Activated CD8-positive, alpha-beta memory T cell treated with anti-CD3 and anti-CD28 coated beads for 1 hour (primary cell): ENCODE data around the gene IL1RAP.

ENCODE experiments used
- DNase-seq, 2 donors: peaks; one replicate each; pipeline ENCODE4 v3.0.0-alpha.2; 2020; ENCODE audit warnings: low read depth in 1 of 2; ENCODE audit errors: extremely low read depth in 1 of 2

The IL1RAP gene

DNA sequence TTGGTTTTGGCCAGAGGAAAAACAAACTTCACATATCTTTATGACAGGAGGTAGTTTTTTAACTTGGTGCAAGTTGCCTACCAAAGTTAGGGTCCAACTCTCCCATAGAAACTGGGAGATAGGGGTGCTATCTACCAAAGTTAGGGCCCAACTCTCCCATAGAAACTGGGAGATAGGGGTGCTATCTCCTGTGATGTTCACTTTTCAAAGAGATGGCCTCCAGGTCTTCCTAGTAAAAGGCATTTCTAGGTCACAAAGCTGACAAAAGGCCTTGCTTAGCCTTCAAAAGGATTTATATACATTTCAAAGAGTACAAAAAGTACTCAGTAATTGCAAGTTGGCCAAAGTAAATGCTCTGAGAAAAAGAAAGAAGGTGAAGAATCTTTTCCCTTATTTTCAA is 27.1 kb downstream of the IL1RAP start:
- no peak for DNase-seq

DNA sequence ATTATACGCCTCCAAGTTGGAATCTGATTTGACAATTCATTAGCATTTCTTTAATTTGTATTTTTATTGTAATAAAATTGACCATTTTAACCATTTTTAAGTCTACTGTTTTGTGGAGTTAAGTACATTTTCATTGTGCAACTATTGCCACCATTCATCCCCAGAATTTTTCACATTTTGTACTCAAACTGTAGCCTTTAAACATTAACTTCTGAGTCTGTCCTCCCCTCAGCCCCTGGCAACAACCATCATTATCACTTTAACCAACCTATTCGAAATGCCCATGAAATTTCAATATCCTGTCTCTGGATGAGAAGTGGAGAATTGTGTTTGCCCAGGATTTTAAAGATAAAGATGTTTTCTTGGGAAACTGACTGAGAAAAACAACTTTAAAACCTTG is 27.7 kb downstream of the IL1RAP start:
- no peak for DNase-seq

DNA sequence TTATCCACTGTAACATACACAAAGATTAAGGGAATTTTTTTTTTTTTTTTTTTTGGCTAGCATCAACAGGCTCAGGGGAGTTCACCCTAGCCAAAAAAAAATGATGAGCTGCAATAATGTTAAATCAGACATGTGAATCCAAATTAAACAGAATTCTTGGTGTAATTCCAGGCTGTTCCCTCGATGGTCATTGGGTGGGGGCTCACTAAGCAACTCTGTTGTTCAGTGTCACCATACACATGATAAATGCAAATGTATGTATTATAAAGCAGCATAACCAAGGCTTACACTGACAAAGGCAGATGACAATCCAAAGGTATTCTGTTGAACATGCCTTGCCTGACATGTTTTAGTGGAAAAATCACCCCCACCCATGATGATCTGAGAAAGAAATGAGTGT is 29.0 kb downstream of the IL1RAP start:
- no peak for DNase-seq

DNA sequence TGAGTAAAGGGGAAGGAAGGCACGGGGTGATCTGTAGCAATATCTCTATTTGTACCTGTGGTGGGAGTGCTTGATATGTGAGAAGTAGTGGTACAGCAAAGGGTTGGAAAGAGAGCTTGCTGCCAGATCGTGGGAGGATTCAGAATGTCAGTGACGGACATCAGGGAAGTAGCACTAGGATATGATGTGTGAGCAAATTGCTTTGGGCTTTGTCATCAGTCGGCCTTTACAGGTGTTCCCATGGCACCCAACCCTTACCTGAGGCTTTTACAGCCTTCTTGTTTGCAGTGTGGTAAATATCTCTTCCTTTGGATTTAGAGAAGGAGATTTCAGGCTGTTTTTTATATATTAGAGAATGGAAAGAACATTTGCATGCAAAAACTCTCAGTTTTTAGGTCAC is 29.8 kb downstream of the IL1RAP start:
- no peak for DNase-seq

DNA sequence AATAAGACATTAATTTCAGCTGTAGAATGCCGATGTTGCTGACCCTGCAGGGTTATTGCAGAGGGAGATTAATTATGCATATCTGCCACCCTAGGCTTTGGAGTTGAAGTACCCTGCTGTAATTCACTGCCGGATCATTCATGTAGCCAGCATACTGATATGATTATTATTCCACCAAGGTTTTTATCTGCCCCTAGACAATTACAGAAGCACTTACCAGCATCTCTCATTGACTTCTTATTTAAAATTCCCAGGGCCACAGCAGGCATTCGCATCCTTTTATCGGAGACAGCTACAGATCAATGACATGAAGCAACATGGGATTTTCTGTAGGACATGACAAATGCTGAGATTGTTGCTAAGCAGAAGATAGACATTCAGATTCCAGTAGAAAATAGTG is 31.3 kb downstream of the IL1RAP start:
- no peak for DNase-seq

DNA sequence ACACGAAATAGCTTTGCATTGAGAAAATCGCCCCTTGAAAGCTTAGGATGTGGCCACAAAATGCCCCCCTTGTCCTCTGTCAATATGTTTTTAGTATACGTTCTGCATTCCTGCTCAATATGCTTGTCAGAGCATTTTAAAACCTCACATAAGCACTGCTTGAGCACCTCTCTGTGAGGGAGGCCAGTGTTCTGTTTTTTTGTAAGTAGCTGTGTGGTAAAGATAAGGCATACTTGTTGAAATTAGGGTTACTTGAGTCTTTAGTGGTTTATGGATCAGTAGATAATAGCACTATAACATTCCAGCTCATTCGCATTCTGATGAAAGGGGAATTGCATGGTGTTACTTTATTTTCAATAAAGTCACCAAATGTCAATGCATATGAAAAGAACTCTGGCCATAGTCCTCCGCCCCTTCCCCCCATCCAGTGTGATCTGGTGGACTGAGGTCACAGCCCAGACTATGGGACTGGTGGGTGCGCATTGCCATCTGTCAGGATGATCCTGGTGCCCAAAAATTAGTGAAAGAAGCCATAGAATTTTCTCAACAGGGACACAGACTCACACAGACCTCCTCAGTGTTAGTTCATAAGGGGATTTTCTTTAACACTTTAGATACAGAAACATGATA is 33.1 kb downstream of the IL1RAP start:
- DNase-seq = no peak

DNA sequence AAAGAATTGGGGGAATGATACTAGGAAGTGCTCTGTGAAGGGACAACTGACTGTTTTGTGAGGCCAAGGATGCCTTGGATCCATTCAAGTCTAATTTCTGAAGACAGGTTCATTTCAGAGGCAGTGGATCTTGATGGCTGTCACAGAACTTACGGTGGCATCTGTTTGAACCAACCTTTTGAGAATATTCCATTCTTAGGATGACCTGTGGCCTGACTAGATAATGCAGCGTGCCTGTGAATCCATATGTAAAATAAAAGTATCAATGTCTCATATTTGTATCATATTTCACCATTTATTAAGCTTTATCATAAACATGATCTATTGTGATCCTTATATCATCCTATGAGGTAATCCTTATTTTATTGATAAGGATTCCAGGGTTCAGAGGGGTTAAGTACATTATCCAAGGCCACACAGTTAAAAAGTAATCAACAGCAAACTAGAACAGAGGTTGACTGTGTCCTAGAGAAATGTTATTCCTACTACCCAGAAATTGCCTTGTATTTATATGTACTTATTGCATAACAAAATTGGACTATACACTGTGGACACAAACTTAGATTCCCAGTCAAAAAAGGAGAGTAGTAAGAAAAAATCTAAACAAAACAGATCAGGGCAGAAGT is 34.3 kb downstream of the IL1RAP start:
- DNase-seq = no peak

DNA sequence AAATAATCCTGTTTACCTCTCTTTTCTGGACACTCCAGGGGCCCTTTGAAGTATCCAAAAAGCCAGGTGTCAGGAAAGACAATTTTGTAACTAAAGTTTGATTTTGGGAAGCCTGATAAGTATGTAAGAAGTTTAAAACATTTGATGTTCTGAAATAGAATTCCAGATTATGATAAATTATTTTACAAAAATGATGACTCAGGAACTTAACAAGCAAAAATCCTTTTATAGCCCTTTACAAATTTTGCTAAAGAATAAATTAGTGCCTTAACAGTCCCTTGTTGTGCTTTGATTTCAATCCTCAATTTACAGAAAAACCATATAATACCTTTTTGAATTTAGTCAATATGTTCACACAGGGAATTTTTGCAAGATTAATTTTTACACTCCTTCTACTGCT is 38.1 kb downstream of the IL1RAP start:
- no peak for DNase-seq

DNA sequence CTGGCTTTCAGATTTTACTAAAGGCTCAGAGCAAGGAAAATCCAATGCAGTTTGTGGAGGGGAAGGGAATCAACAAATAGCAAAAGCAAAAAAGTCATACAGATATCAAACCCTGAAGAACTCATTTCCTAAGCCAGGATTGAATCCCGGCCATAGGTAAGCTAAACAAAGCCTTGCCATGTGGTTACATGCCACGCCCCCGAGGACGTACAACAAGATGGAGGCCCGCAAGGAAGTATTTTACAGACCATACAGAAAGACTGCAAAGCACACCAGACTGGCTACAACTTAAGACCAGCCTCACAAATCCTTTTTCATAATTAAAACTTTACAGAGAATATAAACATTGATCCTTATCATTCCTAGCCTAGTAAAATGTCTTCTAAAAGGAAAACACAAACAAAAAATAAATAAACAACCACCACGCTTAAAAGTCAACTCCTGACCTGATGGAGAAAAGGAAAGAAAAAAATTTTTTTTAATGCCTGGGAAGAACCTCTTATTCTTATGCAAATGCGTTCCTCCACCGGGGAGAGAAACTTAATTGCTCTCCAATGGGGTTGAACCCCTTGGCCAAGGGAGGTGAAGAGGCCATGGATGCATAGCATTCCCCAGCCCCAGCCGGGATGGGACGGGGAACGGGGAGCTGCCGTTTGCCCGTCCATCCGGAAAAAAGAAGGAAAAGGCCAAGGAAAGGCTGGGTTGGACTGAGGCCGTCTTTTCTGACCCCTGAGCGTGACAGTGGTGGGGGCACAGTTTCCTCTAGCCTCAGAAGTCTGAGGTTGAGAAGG is 39.3 kb downstream of the IL1RAP start:
- DNase-seq = no peak

DNA sequence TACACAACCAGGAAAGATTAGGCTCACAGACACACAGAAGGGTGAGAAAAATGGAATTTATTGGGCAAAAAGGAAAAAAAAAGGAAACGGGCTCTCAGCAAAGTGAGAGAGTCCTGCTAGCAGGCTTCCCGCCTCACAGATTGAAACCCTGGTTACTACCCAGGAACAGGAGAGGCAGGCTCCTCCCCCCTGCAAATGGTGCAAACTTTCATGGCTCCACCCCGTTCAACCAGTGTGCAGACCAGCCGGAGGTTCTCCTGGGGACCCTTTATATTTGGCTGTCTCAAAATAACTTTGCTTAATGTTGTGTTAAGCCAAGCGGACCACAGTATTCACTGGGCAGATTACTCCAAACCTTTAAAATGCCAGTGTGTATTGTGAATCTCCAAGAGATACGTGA is 40.3 kb downstream of the IL1RAP start:
- DNase-seq = no peak

DNA sequence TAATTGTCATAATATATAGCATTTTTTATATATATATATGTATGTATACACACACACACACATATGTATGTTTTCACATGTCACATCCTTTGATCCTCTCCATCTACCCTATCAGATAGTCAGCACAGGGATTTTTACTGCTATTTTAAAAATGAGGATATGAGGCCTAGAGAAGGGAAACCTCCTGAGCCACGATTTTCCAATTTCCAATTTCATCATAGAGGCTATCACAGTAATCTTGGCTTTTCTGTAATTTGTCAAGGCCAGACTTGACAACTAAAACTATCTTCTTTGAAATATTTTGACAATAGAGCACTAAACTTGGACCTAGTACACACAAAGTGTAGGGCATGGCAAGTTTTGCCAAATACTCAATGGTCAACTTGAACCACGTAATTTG is 42.5 kb downstream of the IL1RAP start:
- DNase-seq = no peak

DNA sequence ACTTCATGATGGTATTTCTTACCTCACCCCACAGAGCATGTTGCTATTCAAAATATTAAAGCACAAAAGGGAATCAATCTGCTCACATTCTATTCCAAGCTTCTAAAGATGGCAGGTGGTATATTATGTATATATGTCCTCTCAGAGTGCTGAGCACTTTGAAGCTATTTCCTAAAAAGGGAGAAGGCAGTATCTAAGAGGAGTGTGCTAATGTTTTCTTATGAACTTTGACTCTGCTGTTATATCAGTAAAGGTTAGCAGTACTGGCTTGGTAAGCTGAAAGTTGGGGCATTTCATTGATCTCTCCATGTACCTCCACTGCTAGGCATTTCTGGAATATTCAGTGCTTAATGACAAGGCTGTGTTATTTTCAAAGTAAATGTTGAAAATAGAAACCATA is 43.4 kb downstream of the IL1RAP start:
- no peak for DNase-seq

DNA sequence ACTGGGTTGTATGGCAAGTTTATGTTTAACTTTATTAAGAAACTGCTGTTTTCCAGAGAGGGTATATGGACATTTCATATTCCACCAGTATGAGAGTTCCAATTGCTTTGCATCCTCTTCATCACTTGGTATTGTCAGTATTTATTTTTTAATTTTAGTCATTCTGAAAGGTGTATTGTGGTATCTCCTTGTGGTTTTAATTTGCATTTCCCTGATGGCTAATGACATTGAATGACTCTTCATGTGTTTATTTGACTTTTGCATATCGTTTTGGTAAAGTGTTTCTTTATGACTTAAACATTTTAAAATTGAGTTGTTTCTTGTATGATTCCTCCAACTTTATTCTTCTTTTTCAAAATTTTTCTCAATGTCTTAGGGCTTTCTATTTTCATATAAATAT is 44.4 kb downstream of the IL1RAP start:
- no peak for DNase-seq

DNA sequence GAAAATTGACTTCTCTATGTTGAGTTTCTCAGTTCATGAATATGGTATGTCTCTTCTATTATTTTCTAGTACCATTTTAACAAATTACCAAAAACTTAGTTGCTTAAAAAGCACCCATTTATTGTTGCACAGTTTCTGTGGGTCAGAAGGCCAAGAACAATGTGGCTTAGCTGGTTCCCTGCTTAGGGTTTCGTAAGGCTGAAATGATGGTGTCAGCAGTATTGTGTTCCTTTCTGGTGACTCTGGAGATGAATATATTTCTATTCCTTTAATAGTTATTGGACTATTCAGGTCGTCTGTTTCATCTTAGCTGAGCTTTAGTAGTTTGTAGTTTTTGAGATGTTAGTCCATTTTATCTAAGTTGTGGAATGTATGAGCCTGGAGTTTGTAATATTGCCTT is 44.9 kb downstream of the IL1RAP start:
- DNase-seq = no peak

DNA sequence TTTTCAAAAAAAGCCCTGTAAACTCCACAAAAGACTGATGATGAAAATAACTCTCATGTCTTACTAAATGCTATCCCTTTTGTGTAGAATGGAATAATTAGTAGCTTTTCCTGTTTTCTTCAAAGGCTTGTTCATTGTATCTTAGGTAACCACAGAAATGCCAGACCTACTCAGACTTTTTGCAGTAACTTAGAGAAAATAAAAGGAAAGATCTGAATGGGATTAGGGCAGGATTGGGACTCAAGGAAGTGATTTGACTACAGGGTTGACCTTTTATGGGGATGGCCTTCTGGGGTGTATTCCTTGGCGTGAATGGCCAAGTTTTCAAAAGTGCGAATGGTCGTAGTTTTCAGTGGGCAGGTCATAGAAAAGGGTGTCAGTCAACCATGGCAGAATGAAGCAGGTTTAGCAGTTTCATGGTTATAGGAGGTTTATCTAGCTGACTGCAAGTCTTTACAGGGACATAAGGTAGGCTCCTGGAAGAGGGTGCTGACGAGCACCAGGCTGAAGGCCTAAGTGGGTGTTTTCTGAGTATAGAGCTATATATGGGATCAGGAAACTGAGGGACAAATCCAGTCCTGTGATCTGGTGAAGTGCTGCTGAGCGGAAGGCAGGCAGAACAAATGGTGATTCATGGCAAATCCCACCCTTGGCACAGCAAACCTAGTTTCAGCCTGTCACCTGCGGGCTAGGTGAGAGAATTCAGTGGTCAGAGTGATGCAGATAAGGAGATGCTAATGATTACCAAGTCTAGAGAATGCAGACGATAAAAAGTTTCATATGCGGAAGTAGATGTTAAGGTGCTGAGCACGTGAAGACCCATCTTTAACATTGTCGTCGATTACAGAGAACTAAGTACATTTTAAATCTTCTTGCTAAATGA is 46.4 kb downstream of the IL1RAP start:
- DNase-seq = no peak

DNA sequence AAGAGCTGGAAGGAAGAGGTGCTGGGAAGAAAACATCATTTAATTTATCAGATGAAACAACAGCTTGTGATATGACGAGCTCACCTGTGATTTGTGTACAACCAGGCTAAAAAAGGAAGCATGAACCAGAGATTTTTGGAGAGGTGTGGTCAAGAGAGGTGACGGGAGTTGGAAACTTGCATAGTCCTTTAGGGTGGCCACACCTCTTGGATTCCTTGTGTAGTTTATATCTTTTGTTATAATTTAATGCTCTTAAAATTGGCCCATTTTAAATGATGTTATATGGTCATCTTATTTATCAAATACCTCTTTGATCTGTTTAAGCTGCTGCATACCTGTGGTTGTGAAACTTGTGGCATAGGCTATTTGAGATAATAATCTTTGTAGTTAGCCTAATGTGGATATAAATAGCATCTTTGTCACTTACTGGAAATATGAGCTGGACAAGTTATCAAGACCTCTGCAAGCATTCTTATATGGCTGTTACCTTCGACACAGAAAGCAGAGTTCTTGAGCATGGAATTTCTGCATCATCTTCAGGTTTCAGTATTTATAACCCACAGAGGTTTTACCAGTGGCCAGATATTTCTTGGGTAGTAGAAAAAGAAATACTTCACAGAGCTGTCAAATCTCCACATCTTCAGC is 49.1 kb downstream of the IL1RAP start:
- DNase-seq = no peak

DNA sequence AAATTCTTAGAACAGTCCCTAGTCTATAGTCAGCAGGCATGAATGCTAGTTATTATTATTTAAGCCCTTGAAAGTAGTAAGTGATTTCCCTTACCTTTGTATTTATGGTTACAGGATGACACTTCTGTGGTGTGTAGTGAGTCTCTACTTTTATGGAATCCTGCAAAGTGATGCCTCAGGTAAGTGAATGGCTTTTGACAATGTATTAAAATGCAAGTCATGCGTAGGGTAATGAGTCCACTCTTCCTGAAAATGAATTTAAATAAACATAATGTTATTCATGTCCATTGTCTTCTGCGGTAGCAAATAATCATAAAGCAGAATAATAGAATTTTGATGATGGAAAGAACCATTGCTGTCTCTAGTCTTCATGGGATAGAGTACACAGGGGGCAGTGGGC is 50.3 kb downstream of the IL1RAP start:
- no peak for DNase-seq

DNA sequence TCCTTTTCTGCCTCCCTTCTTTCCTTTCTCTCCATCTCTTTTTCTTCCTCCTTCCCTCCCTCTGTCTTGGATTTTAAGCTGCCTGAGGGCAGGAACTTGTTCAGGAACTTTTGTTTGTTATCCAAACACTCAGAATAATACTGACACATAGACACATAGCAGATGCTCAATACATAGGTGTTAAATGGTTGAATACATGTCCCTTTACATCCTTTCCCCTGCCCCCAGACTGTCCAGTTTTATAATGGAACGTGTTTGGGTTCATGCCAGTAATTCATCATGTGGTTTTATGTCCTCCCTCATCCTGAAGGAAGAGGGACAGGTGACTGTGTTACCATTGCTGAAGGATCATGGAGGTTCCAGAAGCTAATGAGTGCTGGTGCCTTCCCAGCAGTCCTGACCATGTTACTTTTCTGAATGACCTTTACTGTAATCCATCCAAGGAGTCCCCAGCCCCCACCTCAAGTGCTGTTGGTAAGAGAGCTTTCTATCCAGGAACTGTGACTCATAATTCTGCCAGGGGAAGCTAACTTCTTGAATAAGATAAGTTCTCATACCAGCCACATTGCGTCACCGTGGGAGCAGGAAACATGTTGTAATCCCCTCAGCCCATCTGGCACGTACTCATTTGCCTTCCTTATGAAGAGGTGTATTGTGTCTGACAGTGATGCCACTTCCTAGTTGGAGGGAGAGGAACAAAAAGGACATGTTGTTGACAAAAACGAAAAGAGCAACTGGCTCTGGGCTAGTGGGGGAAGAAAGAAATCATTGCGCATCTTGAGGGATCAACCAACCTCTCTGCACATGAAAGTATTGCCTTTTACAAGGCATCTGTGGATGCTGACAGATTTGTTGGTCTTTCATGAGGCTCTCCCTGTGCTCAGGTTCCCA is 52.4 kb downstream of the IL1RAP start:
- no peak for DNase-seq

DNA sequence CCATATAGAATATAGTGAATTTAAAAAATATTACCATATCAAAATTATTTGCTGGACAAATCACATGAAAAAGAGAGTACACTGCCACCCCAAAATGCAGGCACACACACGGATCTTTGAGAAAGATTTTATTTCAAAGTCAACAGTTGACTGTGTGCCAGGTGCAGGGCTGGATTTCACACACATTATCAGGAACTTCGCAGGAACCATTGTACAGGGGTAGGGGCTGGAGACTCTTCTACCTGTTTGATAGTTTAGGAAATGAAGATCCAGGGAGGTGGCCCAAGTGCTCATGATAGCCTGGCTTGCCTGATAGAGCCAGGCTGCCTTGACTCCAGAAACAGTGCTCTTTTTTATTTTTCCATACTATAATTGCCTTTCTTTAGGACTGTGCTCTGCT is 54.2 kb downstream of the IL1RAP start:
- DNase-seq = no peak

DNA sequence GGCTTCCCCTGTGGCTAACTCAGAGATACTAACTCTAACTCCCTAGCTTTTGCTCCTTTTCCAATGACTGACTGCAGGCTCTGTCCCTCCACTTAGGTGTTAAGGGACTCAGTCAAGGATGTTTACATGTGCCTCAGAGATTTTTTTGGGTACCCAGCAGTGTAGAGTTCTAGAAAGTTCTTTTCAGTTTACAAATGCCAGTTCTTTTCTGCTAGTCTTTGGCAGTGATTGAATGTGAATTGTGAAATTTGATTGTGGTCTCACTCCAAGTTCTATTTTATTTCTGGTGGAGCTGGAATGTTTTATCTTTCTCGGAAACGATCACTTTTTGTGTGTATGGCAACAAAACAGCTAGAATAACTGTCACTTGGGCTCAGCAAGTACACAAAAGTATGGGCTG is 60.6 kb downstream of the IL1RAP start:
- no peak for DNase-seq
